HG03460 (cell line): ENCODE measurements around the gene SYT15.
"Not testable (repeated sequence)": the region's sequence is repeated elsewhere in the genome, so short reads cannot be mapped to it uniquely, and the experiment has no call there.

Source experiments
- ATAC-seq: cut with Tn5 transposase; IDR thresholded peaks from one replicate; pipeline ENCODE4 v1.9.1; 2021; ENCODE audit not compliant: unreplicated experiment

Gene SYT15

GRCh38 chr10:46555713-46556514 lies 23.0 kb upstream of the SYT15 start:
- no peak for ATAC-seq

- ATAC-seq, result no peak
Measured at GRCh38 chr10:46556515-46557318, 22.2 kb upstream of the SYT15 start, which contains the start of gene GPRIN2. TSS of gene GPRIN2 (minus strand) at chr10:46556658. CDS start at chr10:46550736, 5,922 bp downstream.

GRCh38 chr10:46557319-46558121 lies 21.4 kb upstream of the SYT15 start:
- ATAC-seq, result no peak

- ATAC-seq, result no peak
Measured at GRCh38 chr10:46558122-46558391, 20.9 kb upstream of the SYT15 start.

GRCh38 chr10:46558392-46559185 lies 20.3 kb upstream of the SYT15 start:
- ATAC-seq, result no peak

GRCh38 chr10:46559231-46559671 lies 19.7 kb upstream of the SYT15 start:
- no peak for ATAC-seq

- ATAC-seq, result no peak
Measured at GRCh38 chr10:46560381-46560780, 18.5 kb upstream of the SYT15 start.

- ATAC-seq, result no peak
Measured at GRCh38 chr10:46560952-46561351, 18.0 kb upstream of the SYT15 start.

GRCh38 chr10:46565591-46566332 lies 13.2 kb upstream of the SYT15 start:
- ATAC-seq, result peak; percentile 87

GRCh38 chr10:46567151-46567550 lies 11.8 kb upstream of the SYT15 start:
- not testable (repeated sequence) for ATAC-seq

- not testable (repeated sequence) for ATAC-seq
Measured at GRCh38 chr10:46570655-46571054, 8.3 kb upstream of the SYT15 start.

GRCh38 chr10:46572765-46573164 lies 6.2 kb upstream of the SYT15 start:
- ATAC-seq, result not testable (repeated sequence)

GRCh38 chr10:46573314-46573713 lies 5.6 kb upstream of the SYT15 start:
- ATAC-seq, result not testable (repeated sequence)

- ATAC-seq, result not testable (repeated sequence)
Measured at GRCh38 chr10:46573884-46574283, 5.0 kb upstream of the SYT15 start.

GRCh38 chr10:46577624-46578473 lies 1.1 kb upstream of the SYT15 start:
- ATAC-seq, result not testable (repeated sequence)

GRCh38 chr10:46579378-46579777 lies 450 bp downstream of the SYT15 start:
- not testable (repeated sequence) for ATAC-seq

GRCh38 chr10:46581997-46582396 lies 3.1 kb downstream of the SYT15 start:
- not testable (repeated sequence) for ATAC-seq

GRCh38 chr10:46582568-46582967 lies 3.6 kb downstream of the SYT15 start:
- ATAC-seq, result not testable (repeated sequence)

- not testable (repeated sequence) for ATAC-seq
Measured at GRCh38 chr10:46584196-46584595, 5.3 kb downstream of the SYT15 start.
